B cell (primary cell): ENCODE data around the gene SHISA3.

Source experiments
- CTCF ChIP-seq: fragments of 200-600 bp; IDR thresholded peaks from one replicate; pipeline ENCODE4 v1.8.0; 2022; ENCODE audit warnings: antibody characterized with exemption, mild to moderate bottlenecking
- EZH2 ChIP-seq: IDR thresholded peaks from 2 replicates; pipeline ENCODE4 v1.6.1; 2012; ENCODE audit warnings: borderline replicate concordance, low read depth, mild to moderate bottlenecking, moderate library complexity, low read length; ENCODE audit not compliant: insufficient read depth, poor library complexity, severe bottlenecking

GRCh38 chr4:42390622-42391354 lies 6.5 kb upstream of the SHISA3 start:
- TF ChIP-seq CTCF (no peak), EZH2 (no peak)
